Thyroid gland (tissue), 4 donors: Measurements from ENCODE around the gene ADPRHL1.

Experiments used
- POLR2A ChIP-seq, 2 donors: fragments of 450-650 bp; IDR thresholded peaks; one replicate each; pipeline ENCODE4 v1.6.1; 2017; ENCODE audit warnings: antibody characterized with exemption in 2 of 2, mild to moderate bottlenecking in 2 of 2, moderate library complexity in 1 of 2
- TF ChIP-seq, protein P1 (sequence below), 6 experiments: fragments of 200-600 bp in 3 of 6; fragments of 450-650 bp in 3 of 6; sonication (generic) in 3 of 6; IDR thresholded peaks; one replicate each; pipeline ENCODE4 v1.5.1; 2016 to 2019; ENCODE audit warnings: antibody characterized with exemption in 6 of 6, mild to moderate bottlenecking in 2 of 6, inconsistent platforms in 1 of 6, moderate library complexity in 1 of 6

DNA sequence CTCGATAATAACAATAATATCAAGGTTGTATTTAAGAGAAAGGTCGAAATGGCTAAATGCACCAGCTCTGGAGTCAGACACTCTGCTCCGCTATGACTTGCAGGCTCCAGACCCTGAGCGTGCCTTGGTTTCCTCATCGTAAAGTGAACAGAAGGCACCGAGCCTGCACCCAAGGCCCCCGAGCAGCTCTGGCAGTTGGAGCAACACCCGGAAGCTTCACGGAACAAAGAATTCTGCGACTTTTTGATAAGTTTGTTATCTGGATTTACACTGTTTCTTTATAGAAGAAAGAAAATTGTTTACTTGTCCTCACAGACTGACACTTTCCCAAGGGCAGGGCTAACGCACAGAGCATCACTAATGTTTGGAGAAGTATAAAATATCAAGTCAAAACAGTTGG lies 93.7 kb downstream of the ADPRHL1 start:
- TF ChIP-seq, protein P1, sequence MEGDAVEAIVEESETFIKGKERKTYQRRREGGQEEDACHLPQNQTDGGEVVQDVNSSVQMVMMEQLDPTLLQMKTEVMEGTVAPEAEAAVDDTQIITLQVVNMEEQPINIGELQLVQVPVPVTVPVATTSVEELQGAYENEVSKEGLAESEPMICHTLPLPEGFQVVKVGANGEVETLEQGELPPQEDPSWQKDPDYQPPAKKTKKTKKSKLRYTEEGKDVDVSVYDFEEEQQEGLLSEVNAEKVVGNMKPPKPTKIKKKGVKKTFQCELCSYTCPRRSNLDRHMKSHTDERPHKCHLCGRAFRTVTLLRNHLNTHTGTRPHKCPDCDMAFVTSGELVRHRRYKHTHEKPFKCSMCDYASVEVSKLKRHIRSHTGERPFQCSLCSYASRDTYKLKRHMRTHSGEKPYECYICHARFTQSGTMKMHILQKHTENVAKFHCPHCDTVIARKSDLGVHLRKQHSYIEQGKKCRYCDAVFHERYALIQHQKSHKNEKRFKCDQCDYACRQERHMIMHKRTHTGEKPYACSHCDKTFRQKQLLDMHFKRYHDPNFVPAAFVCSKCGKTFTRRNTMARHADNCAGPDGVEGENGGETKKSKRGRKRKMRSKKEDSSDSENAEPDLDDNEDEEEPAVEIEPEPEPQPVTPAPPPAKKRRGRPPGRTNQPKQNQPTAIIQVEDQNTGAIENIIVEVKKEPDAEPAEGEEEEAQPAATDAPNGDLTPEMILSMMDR (IDR thresholded peaks at IDR 0.05) = no peak
- no peak for TF ChIP-seq POLR2A (IDR thresholded peaks at IDR 0.05)
